ENCODE results near the gene LZTR1.

Gene LZTR1

GRCh38 chr22:20949698-20950183, 32.4 kb upstream of the LZTR1 start:
- TF ChIP-seq CTCF (IDR thresholded peaks at IDR 0.05), result no peak

DNA sequence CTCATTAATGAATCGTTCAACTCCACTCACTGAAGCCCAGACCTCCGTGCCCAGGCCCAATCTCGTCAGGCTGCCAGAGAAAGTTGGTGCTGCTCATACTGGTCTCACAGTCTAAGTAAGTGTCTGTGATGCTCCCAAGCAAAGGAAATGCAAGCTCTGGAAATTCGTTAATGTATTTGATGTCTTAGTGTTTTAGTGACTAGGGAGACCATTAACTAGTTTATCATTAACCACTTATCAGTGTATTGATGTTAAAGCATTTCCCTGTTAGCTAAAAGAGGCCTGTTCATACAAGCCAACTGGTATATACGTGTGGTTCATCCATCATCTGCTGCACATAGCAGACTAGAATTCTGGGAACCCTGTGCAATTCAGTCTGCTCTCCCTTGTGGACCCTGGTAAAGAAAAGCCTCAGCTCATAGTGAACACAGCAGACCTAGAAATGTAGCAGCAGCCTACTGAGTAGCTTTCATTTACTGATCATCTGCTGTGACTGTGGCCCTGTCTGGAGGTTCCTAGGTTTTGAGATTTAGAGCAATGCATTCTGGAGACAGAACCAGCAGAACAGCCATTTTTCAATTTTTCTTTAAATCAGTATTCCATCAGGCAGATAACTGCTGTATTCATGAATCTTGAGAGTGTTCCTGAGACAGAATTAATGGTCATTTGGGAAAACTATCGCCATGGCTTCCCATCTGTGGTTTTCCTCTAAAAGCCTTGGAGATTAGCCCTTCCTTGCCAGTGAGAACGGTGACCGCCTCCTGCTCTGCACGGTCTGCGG, 30.8 kb upstream of the LZTR1 start:
- no peak for TF ChIP-seq CTCF (IDR thresholded peaks at IDR 0.05)

DNA sequence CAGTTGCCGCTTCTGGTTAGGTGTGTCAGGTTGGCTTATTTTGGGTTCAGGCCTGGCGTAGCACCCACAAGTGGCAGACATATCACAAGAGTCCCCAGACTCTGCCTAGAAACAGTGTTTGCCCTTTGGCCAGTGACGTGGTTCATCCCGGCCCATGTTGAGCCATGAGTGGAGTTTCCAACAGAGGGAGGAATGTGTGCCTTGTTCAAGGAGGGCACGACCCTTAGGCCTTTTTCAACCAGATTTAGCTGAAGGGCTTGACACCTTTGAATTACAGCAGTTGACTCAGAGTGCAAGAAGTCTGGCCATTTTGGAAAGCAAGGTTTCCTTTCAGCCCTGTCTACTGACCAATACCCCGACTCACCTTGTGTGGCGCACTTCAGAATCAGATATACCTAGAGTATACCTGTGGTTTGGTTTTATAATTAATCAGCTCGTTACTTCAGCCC, 30.1 kb upstream of the LZTR1 start:
- TF ChIP-seq CTCF (IDR thresholded peaks at IDR 0.05), result no peak

DNA sequence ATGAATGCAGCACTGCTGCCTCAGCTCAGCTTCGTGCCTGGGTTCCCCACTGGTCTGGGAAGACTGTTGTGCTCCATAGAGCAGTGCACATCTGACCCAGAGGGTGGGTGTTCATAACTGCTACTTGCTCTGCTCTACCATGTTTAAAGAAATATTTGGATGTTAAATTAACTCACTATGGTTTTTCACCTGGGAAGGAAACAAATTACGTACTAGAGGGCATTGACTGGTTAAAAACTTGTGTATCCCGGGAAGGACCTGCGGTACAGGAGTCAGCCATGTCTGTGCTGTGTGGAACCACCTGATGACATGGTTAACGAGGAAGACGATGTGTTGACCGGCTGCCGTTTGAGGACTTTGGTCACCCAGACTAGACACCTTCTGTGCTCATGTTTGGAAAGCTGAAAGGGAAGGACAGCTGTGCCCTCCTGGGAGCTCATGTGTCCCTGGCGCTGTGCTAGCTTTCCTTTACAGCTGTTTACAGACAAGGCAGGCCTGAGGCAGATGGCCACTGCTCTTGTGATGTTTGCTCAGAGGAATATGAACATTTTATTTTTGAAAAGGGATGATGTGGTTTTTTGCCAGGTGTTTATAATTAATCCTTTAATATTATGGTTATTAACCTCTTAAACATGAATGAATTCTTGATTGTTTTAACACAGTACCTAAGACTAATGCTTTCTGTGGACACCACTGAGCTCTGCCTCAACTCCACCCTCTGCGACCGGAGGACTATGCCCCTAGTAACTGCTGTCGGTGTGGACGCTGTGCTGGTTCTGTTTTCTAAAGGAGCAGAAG, 29.4 kb upstream of the LZTR1 start:
- TF ChIP-seq CTCF (IDR thresholded peaks at IDR 0.05), result no peak

DNA sequence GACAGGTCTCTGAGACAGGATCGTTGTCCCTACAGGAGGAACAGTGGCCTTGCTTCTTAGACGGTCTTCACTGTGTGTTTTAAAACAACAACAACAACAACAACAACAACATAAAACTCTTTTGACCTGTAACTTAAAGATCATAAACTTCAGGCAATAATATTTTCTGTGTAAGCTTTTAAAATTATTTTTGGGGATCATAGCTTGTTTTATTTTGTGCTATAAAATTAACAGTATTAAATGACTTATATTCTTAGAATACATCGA, 28.8 kb upstream of the LZTR1 start:
- TF ChIP-seq CTCF (IDR thresholded peaks at IDR 0.05), result no peak

DNA sequence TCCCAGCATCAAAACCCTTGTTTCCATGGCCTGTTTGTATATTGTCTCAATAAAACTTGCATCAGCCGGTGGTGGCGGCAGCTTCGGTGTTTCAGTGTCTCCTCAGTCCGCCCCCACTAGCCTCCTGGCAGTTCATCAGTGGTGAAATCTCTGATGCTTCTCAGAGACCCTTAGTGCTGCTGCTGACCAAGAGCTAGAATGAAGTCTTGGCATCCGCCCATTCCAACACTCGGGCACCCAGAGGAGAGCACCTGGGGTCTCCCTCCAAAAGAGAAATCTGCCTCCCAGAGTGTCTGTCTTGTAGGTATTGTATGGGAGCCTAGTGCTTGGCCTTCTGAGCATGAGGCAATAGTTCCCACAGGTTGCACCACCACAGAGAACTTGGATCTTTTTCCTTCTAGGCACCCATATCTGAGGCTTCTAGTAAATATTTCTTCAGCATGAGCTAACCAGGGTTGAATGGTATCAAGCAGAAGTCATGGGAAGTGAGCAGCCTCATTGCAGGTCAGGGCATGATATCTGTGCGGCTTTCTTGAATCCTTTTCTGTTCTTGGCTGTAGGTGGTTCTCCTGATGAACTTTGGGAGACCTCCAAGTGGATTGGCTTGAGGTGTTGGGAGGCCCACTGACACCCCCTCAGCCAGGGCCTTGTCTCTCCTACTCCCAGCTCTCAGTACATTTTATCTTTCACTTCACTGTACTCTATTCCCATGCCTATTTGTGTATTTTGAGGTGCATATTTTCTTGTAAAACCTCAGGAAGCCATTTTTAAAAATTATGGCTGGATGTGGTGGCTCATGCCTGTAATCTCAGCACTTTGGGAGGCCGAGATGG, 28.2 kb upstream of the LZTR1 start:
- TF ChIP-seq CTCF (IDR thresholded peaks at IDR 0.05), result no peak

DNA sequence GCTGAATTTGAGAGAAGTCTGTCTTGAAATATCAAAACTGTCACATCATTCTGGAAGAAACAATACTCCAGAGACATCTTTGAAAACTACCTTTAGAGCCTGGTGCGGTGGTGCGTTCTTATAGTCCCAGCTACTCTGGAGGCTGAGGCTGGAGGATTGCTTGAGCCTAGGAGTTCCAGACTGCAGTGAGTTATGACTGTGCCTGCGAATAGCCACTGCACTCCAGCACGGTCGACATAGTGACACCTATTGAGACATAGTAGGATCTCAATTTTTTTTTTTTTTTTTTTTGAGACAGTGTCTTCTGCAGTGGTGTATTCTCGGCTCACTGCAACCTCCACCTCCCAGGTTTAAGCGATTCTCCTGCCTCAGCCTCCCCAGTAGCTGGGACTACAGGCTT, 26.5 kb upstream of the LZTR1 start:
- no peak for TF ChIP-seq CTCF (IDR thresholded peaks at IDR 0.05)
